ENCODE results near the gene ATP6V1A.

The ATP6V1A gene

DNA sequence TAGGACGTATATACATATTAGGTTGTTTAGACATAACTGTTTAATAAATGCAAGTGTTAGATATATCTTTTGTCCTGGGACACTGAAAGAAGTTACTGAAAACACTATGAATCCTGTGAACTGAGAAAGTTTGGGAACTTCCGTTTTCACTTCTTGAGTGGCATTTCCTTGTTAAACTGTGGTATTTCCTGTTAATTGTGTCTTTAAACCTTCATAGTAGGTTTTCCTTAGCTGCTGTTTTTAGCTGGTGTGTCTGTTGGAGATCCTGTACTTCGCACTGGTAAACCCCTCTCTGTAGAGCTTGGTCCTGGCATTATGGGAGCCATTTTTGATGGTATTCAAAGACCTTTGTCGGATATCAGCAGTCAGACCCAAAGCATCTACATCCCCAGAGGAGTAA is 37.1 kb downstream of the ATP6V1A start:
- Mint-ChIP-seq H3K27me3 (ENCODE audit: low read depth, poor library complexity) (no peaks in the 10 kb centered on the region), H3K4me1 (peaks cover 7% of the 10 kb centered on the region), H3K36me3 (ENCODE audit: low read depth) (peaks cover 20% of the 10 kb centered on the region), H3K4me3 (no peak overlapping the region), H3K9me3 (no peaks in the 10 kb centered on the region), H3K27ac (peak overlapping the region; percentile 18)
- DNase-seq, result no peak
- TF ChIP-seq, protein P1, sequence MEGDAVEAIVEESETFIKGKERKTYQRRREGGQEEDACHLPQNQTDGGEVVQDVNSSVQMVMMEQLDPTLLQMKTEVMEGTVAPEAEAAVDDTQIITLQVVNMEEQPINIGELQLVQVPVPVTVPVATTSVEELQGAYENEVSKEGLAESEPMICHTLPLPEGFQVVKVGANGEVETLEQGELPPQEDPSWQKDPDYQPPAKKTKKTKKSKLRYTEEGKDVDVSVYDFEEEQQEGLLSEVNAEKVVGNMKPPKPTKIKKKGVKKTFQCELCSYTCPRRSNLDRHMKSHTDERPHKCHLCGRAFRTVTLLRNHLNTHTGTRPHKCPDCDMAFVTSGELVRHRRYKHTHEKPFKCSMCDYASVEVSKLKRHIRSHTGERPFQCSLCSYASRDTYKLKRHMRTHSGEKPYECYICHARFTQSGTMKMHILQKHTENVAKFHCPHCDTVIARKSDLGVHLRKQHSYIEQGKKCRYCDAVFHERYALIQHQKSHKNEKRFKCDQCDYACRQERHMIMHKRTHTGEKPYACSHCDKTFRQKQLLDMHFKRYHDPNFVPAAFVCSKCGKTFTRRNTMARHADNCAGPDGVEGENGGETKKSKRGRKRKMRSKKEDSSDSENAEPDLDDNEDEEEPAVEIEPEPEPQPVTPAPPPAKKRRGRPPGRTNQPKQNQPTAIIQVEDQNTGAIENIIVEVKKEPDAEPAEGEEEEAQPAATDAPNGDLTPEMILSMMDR (IDR thresholded peaks at IDR 0.05), result no peak

DNA sequence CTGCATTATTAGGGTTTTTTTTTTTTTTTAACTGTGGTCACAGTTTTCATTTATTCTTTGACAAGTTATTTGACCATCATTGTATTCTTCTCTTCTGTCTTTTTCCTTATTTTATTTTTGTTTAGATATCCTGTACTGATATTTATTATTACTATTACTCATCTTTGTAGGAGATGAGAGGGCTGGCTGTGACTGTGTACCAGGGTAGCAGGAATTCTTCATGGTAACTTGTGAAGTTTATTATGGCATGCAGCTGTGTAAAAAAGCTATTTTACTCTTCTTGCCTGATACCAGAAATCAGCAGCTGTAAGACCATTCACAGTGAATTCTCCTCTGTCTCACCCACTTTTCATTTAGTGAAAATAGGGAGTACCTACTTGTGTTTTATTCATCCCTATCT is 44.5 kb downstream of the ATP6V1A start:
- Mint-ChIP-seq H3K4me3 (no peak overlapping the region), H3K9me3 (no peaks in the 10 kb centered on the region), H3K36me3 (ENCODE audit: low read depth) (peaks cover 21% of the 10 kb centered on the region), H3K4me1 (no peaks in the 10 kb centered on the region), H3K27me3 (ENCODE audit: low read depth, poor library complexity) (no peaks in the 10 kb centered on the region), H3K27ac (peak overlapping the region; percentile 23)
- TF ChIP-seq, protein P1 (IDR thresholded peaks at IDR 0.05), result no peak
- no peak for DNase-seq

DNA sequence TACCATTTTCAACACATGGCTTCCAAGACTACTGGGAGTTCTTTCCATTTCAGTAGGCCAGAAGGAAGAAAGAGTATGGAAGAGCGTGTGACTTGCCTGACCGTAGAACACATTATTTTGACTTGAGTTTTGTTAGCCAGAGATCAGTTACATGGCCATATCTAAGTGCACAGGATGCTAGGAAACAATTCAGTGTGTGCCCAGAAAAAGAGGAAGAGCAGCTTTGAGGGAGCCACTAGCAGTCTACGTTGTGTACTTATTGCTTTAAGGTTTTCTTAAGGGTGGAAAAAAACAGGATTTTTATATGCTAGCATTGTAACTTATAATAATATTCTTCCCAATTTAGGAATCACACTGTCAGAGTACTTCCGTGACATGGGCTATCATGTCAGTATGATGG is 47.7 kb downstream of the ATP6V1A start:
- DNase-seq, result no peak
- H3K27ac Mint-ChIP-seq, result no peak overlapping the region
- TF ChIP-seq, protein P1 (IDR thresholded peaks at IDR 0.05), result no peak
- no peaks in the 10 kb centered on the region for H3K9me3 Mint-ChIP-seq
- H3K27me3 Mint-ChIP-seq (ENCODE audit: low read depth, poor library complexity), result no peaks in the 10 kb centered on the region
- H3K4me1 Mint-ChIP-seq, result no peaks in the 10 kb centered on the region
- peaks cover 20% of the 10 kb centered on the region for H3K36me3 Mint-ChIP-seq (ENCODE audit: low read depth)
- no peak overlapping the region for H3K4me3 Mint-ChIP-seq

DNA sequence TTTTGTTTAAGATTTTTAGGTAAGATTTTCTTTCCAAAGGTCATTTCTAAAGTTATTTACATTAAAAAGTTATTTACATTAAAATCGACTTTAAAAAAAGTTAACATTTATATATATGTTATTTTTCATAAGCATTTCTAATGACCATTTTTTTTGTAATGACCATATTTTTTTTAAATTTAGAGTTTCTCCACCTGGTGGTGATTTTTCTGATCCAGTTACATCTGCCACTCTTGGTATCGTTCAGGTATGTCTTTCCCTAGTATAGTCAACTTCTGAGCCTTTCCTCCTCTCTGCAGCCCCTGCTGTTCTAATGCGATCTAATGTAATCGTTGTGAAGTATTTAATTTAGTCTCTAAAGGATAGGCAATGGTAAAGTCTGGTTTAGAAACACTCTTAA is 48.9 kb downstream of the ATP6V1A start:
- no peak for DNase-seq
- Mint-ChIP-seq H3K4me1 (no peaks in the 10 kb centered on the region), H3K27me3 (ENCODE audit: low read depth, poor library complexity) (no peaks in the 10 kb centered on the region), H3K4me3 (no peak overlapping the region), H3K27ac (no peak overlapping the region), H3K9me3 (no peaks in the 10 kb centered on the region), H3K36me3 (ENCODE audit: low read depth) (peaks cover 26% of the 10 kb centered on the region)
- TF ChIP-seq, protein P1 (IDR thresholded peaks at IDR 0.05), result no peak

DNA sequence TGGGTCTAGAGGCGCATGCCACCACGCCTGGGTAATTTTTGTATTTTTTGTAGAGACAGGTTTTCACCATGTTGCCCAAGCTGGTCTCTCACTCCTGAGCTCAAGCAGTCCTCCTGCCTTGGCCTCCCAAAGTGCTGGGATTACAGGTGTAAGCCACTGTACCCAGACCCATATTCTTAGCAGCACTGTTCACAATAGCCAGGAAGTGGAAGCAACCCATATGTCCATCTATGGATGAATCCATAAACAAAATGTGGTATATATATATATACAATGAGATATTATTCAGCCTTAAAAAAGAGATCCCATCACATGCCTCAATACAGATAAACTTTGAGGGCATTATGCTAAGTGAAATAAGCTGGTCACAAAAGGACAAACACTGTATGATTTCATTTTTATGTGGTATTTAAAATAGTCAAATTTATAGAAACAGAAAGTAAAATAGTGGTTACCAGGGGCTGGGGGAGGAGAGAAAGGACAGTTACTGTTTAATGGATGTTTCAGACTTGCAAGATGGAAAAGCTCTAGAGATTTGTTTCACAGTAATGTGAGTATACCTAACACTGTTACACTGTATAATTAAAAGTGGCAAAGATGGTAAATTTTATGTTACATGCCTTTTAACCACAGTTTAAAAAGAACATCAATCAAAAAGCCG is 56.1 kb downstream of the ATP6V1A start:
- Mint-ChIP-seq H3K4me3 (no peak overlapping the region), H3K27ac (no peak overlapping the region), H3K27me3 (ENCODE audit: low read depth, poor library complexity) (peaks cover 3% of the 10 kb centered on the region), H3K36me3 (ENCODE audit: low read depth) (peaks cover 60% of the 10 kb centered on the region), H3K4me1 (no peaks in the 10 kb centered on the region), H3K9me3 (no peaks in the 10 kb centered on the region)
- TF ChIP-seq, protein P1 (IDR thresholded peaks at IDR 0.05), result no peak
- DNase-seq, result no peak

DNA sequence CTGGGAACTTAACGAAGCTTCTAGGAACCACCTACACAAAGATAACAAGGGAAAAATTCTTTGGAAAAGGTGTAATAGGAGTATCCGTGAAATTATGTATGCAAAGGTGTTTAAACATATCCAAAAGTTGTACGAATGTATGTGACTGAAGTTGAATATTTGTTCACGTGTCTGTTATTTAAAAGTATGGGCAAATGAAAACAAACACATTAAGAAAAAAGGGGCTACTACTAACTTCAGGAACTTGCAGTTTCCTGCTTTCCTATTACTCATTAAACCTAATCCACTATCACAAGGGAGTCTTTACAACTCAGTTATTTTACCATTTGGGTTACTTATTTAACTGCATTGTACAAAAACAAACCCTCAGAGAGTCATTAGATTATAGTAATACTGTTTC is 57.8 kb downstream of the ATP6V1A start:
- Mint-ChIP-seq H3K27me3 (ENCODE audit: low read depth, poor library complexity) (peaks cover 3% of the 10 kb centered on the region), H3K4me3 (no peak overlapping the region), H3K9me3 (no peaks in the 10 kb centered on the region), H3K27ac (no peak overlapping the region), H3K4me1 (no peaks in the 10 kb centered on the region), H3K36me3 (ENCODE audit: low read depth) (peaks cover 62% of the 10 kb centered on the region)
- no peak for DNase-seq
- TF ChIP-seq, protein P1 (IDR thresholded peaks at IDR 0.05), result no peak
